Measurements from ENCODE around the gene ITIH3.

ITIH3 gene

GRCh38 chr3:52793702-52794611 lies 639 bp upstream of the ITIH3 start:
- DNase-seq: no peak

- DNase-seq: no peak
Measured at GRCh38 chr3:52795298-52795900, 803 bp downstream of the ITIH3 start.

- no peak for DNase-seq
Measured at GRCh38 chr3:52796411-52796810, 1.8 kb downstream of the ITIH3 start.

- no peak for DNase-seq
Measured at GRCh38 chr3:52798376-52798977, 3.9 kb downstream of the ITIH3 start.

- DNase-seq: no peak
Measured at GRCh38 chr3:52798978-52799476, 4.4 kb downstream of the ITIH3 start.

- DNase-seq: no peak
Measured at GRCh38 chr3:52800079-52800478, 5.5 kb downstream of the ITIH3 start.

- no peak for DNase-seq
Measured at GRCh38 chr3:52801839-52802238, 7.2 kb downstream of the ITIH3 start.

GRCh38 chr3:52805270-52806039 lies 10.9 kb downstream of the ITIH3 start:
- no peak for DNase-seq

- no peak for DNase-seq
Measured at GRCh38 chr3:52809149-52809548, 14.6 kb downstream of the ITIH3 start.

- no peak for DNase-seq
Measured at GRCh38 chr3:52809662-52810377, 15.2 kb downstream of the ITIH3 start.

- DNase-seq: no peak
Measured at GRCh38 chr3:52810923-52811322, 16.3 kb downstream of the ITIH3 start.

- DNase-seq: no peak
Measured at GRCh38 chr3:52811452-52812011, 16.9 kb downstream of the ITIH3 start.

GRCh38 chr3:52813810-52814209 lies 19.2 kb downstream of the ITIH3 start:
- no peak for DNase-seq

GRCh38 chr3:52816199-52816598 lies 21.6 kb downstream of the ITIH3 start:
- DNase-seq: no peak

- DNase-seq: no peak
Measured at GRCh38 chr3:52816654-52817053, 22.1 kb downstream of the ITIH3 start.

- DNase-seq: no peak
Measured at GRCh38 chr3:52817221-52817620, 22.6 kb downstream of the ITIH3 start.

- no peak for DNase-seq
Measured at GRCh38 chr3:52817860-52818259, 23.3 kb downstream of the ITIH3 start.

GRCh38 chr3:52819936-52820335 lies 25.3 kb downstream of the ITIH3 start:
- DNase-seq: no peak

- DNase-seq: peak; percentile 60
Measured at GRCh38 chr3:52820736-52821135, 26.1 kb downstream of the ITIH3 start.

- DNase-seq: no peak
Measured at GRCh38 chr3:52822363-52822762, 27.8 kb downstream of the ITIH3 start.

GRCh38 chr3:52824037-52824436 lies 29.4 kb downstream of the ITIH3 start:
- DNase-seq: no peak

GRCh38 chr3:52827441-52827840 lies 32.8 kb downstream of the ITIH3 start:
- no peak for DNase-seq
